Endodermal cell (in vitro differentiated cells): ENCODE data around the gene SLC6A11. TPM values are rescaled to one million over a fixed set of nuclear protein-coding genes. Genes with fewer than 3 reads are reported as not detected.

Source experiments
- DNase-seq: peaks from one replicate; pipeline ENCODE4 v3.0.0-alpha.2; 2017
- H3K27ac ChIP-seq: 2 replicates; pipeline ENCODE4 v1.5.1; 2013; ENCODE audit warnings: mild to moderate bottlenecking, low read depth, low read length, moderate library complexity
- H3K27me3 ChIP-seq: 2 replicates; pipeline ENCODE4 v1.6.1; 2013; ENCODE audit warnings: mild to moderate bottlenecking, low read length, moderate library complexity; ENCODE audit not compliant: insufficient read depth, control insufficient read depth, poor library complexity, severe bottlenecking
- H3K36me3 ChIP-seq: 2 replicates; pipeline ENCODE4 v1.7.0; 2013; ENCODE audit warnings: mild to moderate bottlenecking, low read length, moderate library complexity; ENCODE audit not compliant: control insufficient read depth, insufficient read depth
- H3K4me1 ChIP-seq: one replicate; pipeline ENCODE4 v1.7.0; 2013; ENCODE audit warnings: low read length; ENCODE audit not compliant: control insufficient read depth, insufficient read depth
- H3K4me3 ChIP-seq: 2 replicates; pipeline ENCODE4 v1.5.1; 2013; ENCODE audit warnings: mild to moderate bottlenecking, low read length, moderate library complexity
- H3K9ac ChIP-seq: 2 replicates; pipeline ENCODE4 v1.6.1; 2013; ENCODE audit warnings: mild to moderate bottlenecking, low read length, moderate library complexity; ENCODE audit not compliant: poor library complexity, severe bottlenecking; ENCODE audit errors: extremely low read depth
- H3K9me3 ChIP-seq: 2 replicates; pipeline ENCODE4 v1.6.1; 2013; ENCODE audit warnings: mild to moderate bottlenecking, low read length, moderate library complexity; ENCODE audit not compliant: control insufficient read depth
- H3K27ac Mint-ChIP-seq: 2 replicates; pipeline ENCODE4 v1.8.0; 2020; ENCODE audit warnings: mixed read lengths
- H3K27me3 Mint-ChIP-seq: 2 replicates; pipeline ENCODE4 v1.8.0; 2021; ENCODE audit warnings: mild to moderate bottlenecking, mixed read lengths; ENCODE audit not compliant: insufficient read depth
- H3K36me3 Mint-ChIP-seq: 2 replicates; pipeline ENCODE4 v1.8.0; 2020; ENCODE audit warnings: low read depth, mixed read lengths
- H3K4me1 Mint-ChIP-seq: 2 replicates; pipeline ENCODE4 v1.8.0; 2020; ENCODE audit warnings: mixed read lengths
- H3K4me3 Mint-ChIP-seq: 2 replicates; pipeline ENCODE4 v1.8.0; 2020; ENCODE audit warnings: mild to moderate bottlenecking, moderate library complexity, mixed read lengths
- H3K9me3 Mint-ChIP-seq: 2 replicates; pipeline ENCODE4 v1.8.0; 2020; ENCODE audit warnings: mild to moderate bottlenecking, mixed read lengths
- CTCF ChIP-seq: fragments of 200-600 bp; sonication (generic); conservative IDR thresholded peaks from 2 replicates; pipeline ENCODE4 v1.5.0; 2021; ENCODE audit warnings: antibody characterized with exemption, mild to moderate bottlenecking
- WGBS, 2 experiments: methylation state at CpG; one replicate each; pipeline versions ENCODE4 v1.1.5 to v1.1.7; 2013; ENCODE audit warnings: missing lambda C conversion rate in 2 of 2, mixed read lengths in 1 of 2; ENCODE audit not compliant: insufficient coverage in 1 of 2, insufficient read length in 1 of 2; 5-methylcytosine and 5-hydroxymethylcytosine counted together
- total RNA-seq, 2 donors: library from RNA; stranded (reverse); fragmentation: NEBNext Ultra II Directional in 1 of 2; extraction: Animal tissue kit (Norgen Biotek cat#: 25700) in 1 of 2; gene quantifications; 2 replicates in 1 of 2; 3 replicates in 1 of 2; pipeline ENCODE4 v1.2.1, GENCODE V29; 2021

SLC6A11 gene
- total RNA-seq, 2 donors from 2014 or later: 0.27 to 0.73 TPM

- WGBS, 2 experiments: 80 to 86% methylated on average over 6 to 7 of the region's 7 CpGs
- no peaks in the 10 kb centered on the region for H3K36me3 Mint-ChIP-seq
Observed at GRCh38 chr3:10974746-10975375, 158.8 kb downstream of the SLC6A11 start.

GRCh38 chr3:10975695-10976234, 159.7 kb downstream of the SLC6A11 start:
- Histone ChIP-seq H3K9ac (no peak overlapping the region), H3K4me3 (no peak overlapping the region), H3K9me3 (no peaks in the 10 kb centered on the region), H3K36me3 (no peaks in the 10 kb centered on the region), H3K27me3 (peaks cover 4% of the 10 kb centered on the region), H3K27ac (no peak overlapping the region), H3K4me1 (no peaks in the 10 kb centered on the region)
- H3K9me3 Mint-ChIP-seq: no peaks in the 10 kb centered on the region
- 80 to 96% methylated on average over 1 of the region's 1 CpG for WGBS, 2 experiments
- no peak for TF ChIP-seq CTCF
- no peak for DNase-seq
- H3K4me3 Mint-ChIP-seq: no peak overlapping the region
- peaks cover 20% of the 10 kb centered on the region for H3K27me3 Mint-ChIP-seq
- H3K27ac Mint-ChIP-seq: no peak overlapping the region
- H3K36me3 Mint-ChIP-seq: no peaks in the 10 kb centered on the region
- H3K4me1 Mint-ChIP-seq: peaks cover 16% of the 10 kb centered on the region

More at GRCh38 chr3:10974746-10975375, 158.8 kb downstream of the SLC6A11 start:
- Histone ChIP-seq H3K4me1 (no peaks in the 10 kb centered on the region), H3K27me3 (no peaks in the 10 kb centered on the region), H3K27ac (no peak overlapping the region), H3K4me3 (no peak overlapping the region), H3K9ac (no peak overlapping the region), H3K36me3 (no peaks in the 10 kb centered on the region), H3K9me3 (no peaks in the 10 kb centered on the region)
- H3K27ac Mint-ChIP-seq: no peak overlapping the region
- TF ChIP-seq CTCF: no peak
- peaks cover 13% of the 10 kb centered on the region for H3K27me3 Mint-ChIP-seq
- no peak overlapping the region for H3K4me3 Mint-ChIP-seq
- peaks cover 16% of the 10 kb centered on the region for H3K4me1 Mint-ChIP-seq
- no peak for DNase-seq
- H3K9me3 Mint-ChIP-seq: no peaks in the 10 kb centered on the region

GRCh38 chr3:10976770-10977169, 160.7 kb downstream of the SLC6A11 start:
- Mint-ChIP-seq H3K9me3 (peaks cover 2% of the 10 kb centered on the region), H3K27me3 (peaks cover 30% of the 10 kb centered on the region), H3K27ac (no peak overlapping the region), H3K36me3 (no peaks in the 10 kb centered on the region), H3K4me1 (peaks cover 16% of the 10 kb centered on the region), H3K4me3 (no peak overlapping the region)
- H3K27me3 ChIP-seq: peaks cover 14% of the 10 kb centered on the region
- H3K36me3 ChIP-seq: no peaks in the 10 kb centered on the region
- no peak overlapping the region for H3K4me3 ChIP-seq
- H3K4me1 ChIP-seq: no peaks in the 10 kb centered on the region
- DNase-seq: no peak
- WGBS, 2 experiments: 89 to 100% methylated on average over 1 of the region's 1 CpG
- no peaks in the 10 kb centered on the region for H3K9me3 ChIP-seq
- H3K27ac ChIP-seq: no peak overlapping the region
- H3K9ac ChIP-seq: no peak overlapping the region
- no peak for TF ChIP-seq CTCF
